ENCODE results near the gene RPL26.

- TF ChIP-seq SUZ12 (IDR thresholded peaks at IDR 0.05; ENCODE audit: extremely low read depth, insufficient read depth, insufficient read length) (no peak), ZNF274 (IDR thresholded peaks at IDR 0.05; ENCODE audit: low read depth, low read length) (no peak)
These were observed 10.6 kb downstream of the RPL26 start for GRCh38 chr17:8372422-8372821.
